Activated CD4-positive, alpha-beta T cell treated with anti-CD3 and anti-CD28 coated beads, Interleukin-2, amount 10 ng/mL, durations not matched to agents 24 days and 14 days (primary cell): ENCODE data around the gene TCP11L1. TPM values are rescaled to one million over a fixed set of nuclear protein-coding genes. Genes with fewer than 3 reads are reported as not detected.
"Not testable (repeated sequence)": the region's sequence is repeated elsewhere in the genome, so short reads cannot be mapped to it uniquely, and the experiment has no call there.

Experiments used
- DNase-seq: peaks from one replicate; pipeline ENCODE4 v3.0.0; 2022
- H3K27ac Mint-ChIP-seq: one replicate; pipeline ENCODE4 v1.8.0; 2022; ENCODE audit warnings: mild to moderate bottlenecking, mixed read lengths
- H3K27me3 Mint-ChIP-seq: one replicate; pipeline ENCODE4 v1.8.0; 2022; ENCODE audit warnings: mixed read lengths
- H3K36me3 Mint-ChIP-seq: one replicate; pipeline ENCODE4 v1.8.0; 2022; ENCODE audit warnings: low read depth, mild to moderate bottlenecking, mixed read lengths
- H3K4me1 Mint-ChIP-seq: one replicate; pipeline ENCODE4 v1.8.0; 2021; ENCODE audit warnings: mixed read lengths
- H3K4me3 Mint-ChIP-seq: one replicate; pipeline ENCODE4 v1.8.0; 2022; ENCODE audit warnings: mild to moderate bottlenecking, moderate library complexity, mixed read lengths
- H3K9me3 Mint-ChIP-seq: one replicate; pipeline ENCODE4 v1.8.0; 2021; ENCODE audit warnings: mixed read lengths
- intact Hi-C: fragments of 100-400 bp; cut with micrococcal nuclease; formaldehyde crosslinking; loops from one replicate; pipeline ENCODE4 v1.15.1; 2023
- total RNA-seq: library from RNA; stranded (reverse); gene quantifications from 2 replicates; pipeline ENCODE4 v1.2.3, GENCODE V29; 2022

Gene TCP11L1
- total RNA-seq, 1 donor from 2014 or later = 12.5 TPM

GRCh38 chr11:33017965-33018364 lies 21.4 kb upstream of the TCP11L1 start:
- intact Hi-C loops = loop anchor here (10.0 kb wide), 1 partner anchor 433 kb away; the partner anchor contains the start of gene EIF3M
- peaks cover 9% of the 10 kb centered on the region for H3K4me1 Mint-ChIP-seq
- no peak overlapping the region for H3K27ac Mint-ChIP-seq
- peaks cover 7% of the 10 kb centered on the region for H3K9me3 Mint-ChIP-seq
- peaks cover 63% of the 10 kb centered on the region for H3K27me3 Mint-ChIP-seq
- no peak overlapping the region for H3K4me3 Mint-ChIP-seq
- H3K36me3 Mint-ChIP-seq = no peaks in the 10 kb centered on the region
- no peak for DNase-seq

DNA sequence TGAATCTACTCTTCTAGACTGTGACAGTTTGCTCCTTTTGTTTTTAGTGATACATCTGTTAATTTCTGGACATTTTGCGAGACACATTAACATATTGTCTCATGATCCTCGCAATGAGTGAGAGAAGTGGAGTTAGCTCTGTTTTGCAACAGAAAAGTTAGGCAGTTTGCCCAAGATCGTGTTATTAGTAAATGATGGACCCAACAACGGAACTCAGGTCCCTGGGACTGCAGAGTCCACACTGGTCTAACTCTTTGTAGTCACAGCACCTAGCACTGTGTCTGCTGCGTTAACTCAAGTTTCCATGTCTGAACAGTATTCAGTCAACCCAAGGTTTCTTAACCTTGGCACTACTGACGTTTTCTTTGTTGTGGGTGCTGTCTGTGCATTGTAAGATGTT lies 20.5 kb upstream of the TCP11L1 start:
- no peak for DNase-seq
- H3K9me3 Mint-ChIP-seq = peaks cover 7% of the 10 kb centered on the region
- H3K27ac Mint-ChIP-seq = no peak overlapping the region
- H3K4me3 Mint-ChIP-seq = no peak overlapping the region
- intact Hi-C loops = loop anchor here (10.0 kb wide), 1 partner anchor 434 kb away; the partner anchor contains the start of gene EIF3M
- peaks cover 55% of the 10 kb centered on the region for H3K27me3 Mint-ChIP-seq
- H3K4me1 Mint-ChIP-seq = peaks cover 9% of the 10 kb centered on the region
- no peaks in the 10 kb centered on the region for H3K36me3 Mint-ChIP-seq

- Mint-ChIP-seq H3K4me1 (peaks cover 2% of the 10 kb centered on the region), H3K36me3 (no peaks in the 10 kb centered on the region), H3K4me3 (no peak overlapping the region), H3K9me3 (peaks cover 7% of the 10 kb centered on the region), H3K27ac (no peak overlapping the region), H3K27me3 (peaks cover 53% of the 10 kb centered on the region)
- no peak for DNase-seq
- intact Hi-C loops = no loop called here
Observed at GRCh38 chr11:33021501-33021900, 17.9 kb upstream of the TCP11L1 start.

GRCh38 chr11:33021937-33022336 lies 17.4 kb upstream of the TCP11L1 start:
- H3K27ac Mint-ChIP-seq = no peak overlapping the region
- no peak overlapping the region for H3K4me3 Mint-ChIP-seq
- no peaks in the 10 kb centered on the region for H3K36me3 Mint-ChIP-seq
- peaks cover 7% of the 10 kb centered on the region for H3K9me3 Mint-ChIP-seq
- intact Hi-C loops = no loop called here
- no peak for DNase-seq
- peaks cover 52% of the 10 kb centered on the region for H3K27me3 Mint-ChIP-seq
- H3K4me1 Mint-ChIP-seq = peaks cover 2% of the 10 kb centered on the region

- H3K36me3 Mint-ChIP-seq = no peaks in the 10 kb centered on the region
- H3K4me1 Mint-ChIP-seq = peaks cover 2% of the 10 kb centered on the region
- peak; percentile 47 for DNase-seq
- H3K27me3 Mint-ChIP-seq = peaks cover 34% of the 10 kb centered on the region
- H3K9me3 Mint-ChIP-seq = peaks cover 2% of the 10 kb centered on the region
- intact Hi-C loops = no loop called here
- H3K4me3 Mint-ChIP-seq = no peak overlapping the region
- H3K27ac Mint-ChIP-seq = no peak overlapping the region
Observed at GRCh38 chr11:33025339-33025722, 14.0 kb upstream of the TCP11L1 start.

DNA sequence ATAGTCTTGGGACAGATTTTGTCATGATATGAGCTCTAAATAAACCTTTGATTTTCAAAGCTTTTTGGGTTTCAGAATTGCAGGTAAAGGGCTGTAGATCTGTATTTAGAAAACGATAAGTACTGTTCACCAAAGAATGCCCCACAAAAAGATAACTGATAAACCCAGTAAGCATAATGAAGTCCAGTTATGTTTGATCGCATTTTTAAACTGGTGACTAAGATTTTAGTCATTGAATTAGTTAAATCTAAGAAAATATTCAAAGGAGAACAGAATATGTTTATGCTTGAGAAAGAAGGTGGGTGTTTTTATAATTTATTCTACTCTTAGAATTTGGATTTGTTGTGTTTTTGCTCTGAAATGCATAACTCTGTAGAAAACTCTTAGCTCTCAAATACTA lies 12.1 kb upstream of the TCP11L1 start:
- no peaks in the 10 kb centered on the region for H3K36me3 Mint-ChIP-seq
- H3K27ac Mint-ChIP-seq = no peak overlapping the region
- H3K9me3 Mint-ChIP-seq = no peaks in the 10 kb centered on the region
- intact Hi-C loops = no loop called here
- H3K4me3 Mint-ChIP-seq = no peak overlapping the region
- H3K27me3 Mint-ChIP-seq = peaks cover 32% of the 10 kb centered on the region
- no peak for DNase-seq
- H3K4me1 Mint-ChIP-seq = no peaks in the 10 kb centered on the region

DNA sequence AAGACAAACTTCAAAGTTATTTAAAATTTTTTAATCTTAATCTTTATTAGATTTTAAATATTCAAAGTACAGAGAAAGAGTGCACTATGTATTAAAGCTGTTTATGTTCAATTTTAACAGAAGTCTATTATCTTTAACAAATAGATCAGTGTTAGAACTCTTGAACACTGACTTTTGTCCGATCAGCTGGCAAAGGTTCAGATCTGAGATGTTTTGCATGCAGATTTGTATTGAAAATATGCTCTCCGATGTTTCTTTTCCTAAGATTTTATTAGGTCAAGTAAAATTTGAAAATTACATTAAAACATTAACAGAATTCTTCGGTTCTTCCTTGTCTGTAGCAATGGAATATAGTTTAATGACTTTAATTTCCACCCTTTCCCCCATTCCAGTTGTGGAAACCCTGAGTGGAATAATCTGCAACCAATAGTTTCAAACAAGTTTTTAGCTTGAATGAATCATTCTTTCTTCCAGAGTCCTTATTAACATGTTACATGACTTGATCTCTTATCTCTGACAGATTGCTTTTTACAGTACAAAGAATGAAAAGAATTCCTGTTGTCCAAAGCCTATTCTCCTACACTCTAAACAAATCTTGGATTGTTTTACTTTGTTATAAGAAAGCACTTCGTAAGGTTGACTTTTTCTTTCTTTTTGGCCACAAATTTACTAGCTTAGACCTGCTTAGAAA lies 11.4 kb upstream of the TCP11L1 start:
- intact Hi-C loops = no loop called here
- Mint-ChIP-seq H3K4me1 (no peaks in the 10 kb centered on the region), H3K27me3 (peaks cover 36% of the 10 kb centered on the region), H3K36me3 (no peaks in the 10 kb centered on the region), H3K4me3 (no peak overlapping the region), H3K27ac (no peak overlapping the region), H3K9me3 (no peaks in the 10 kb centered on the region)
- no peak for DNase-seq

GRCh38 chr11:33028537-33028914 lies 10.8 kb upstream of the TCP11L1 start:
- no peaks in the 10 kb centered on the region for H3K4me1 Mint-ChIP-seq

DNA sequence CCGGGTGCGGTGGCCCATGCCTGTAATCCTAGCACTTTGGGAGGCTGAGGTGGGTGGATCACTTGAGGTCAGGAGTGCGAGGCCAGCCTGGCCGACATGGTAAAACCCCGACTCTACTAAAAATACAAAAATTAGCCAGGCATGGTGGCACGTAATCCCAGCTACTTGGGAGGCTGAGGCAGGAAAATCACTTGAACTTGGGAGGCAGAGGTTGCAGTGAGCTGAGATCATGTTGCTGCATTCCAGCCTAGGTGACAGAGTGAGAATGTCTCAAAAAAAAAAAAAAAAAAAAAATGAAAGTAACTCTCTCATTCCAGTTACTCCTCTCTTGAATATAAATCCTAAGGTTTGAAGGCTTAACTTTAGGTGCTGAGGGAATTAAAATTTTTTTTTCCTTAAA lies 10.2 kb upstream of the TCP11L1 start:
- DNase-seq, H3K27ac Mint-ChIP-seq, H3K4me3 Mint-ChIP-seq, intact Hi-C loops, H3K36me3 Mint-ChIP-seq, H3K4me1 Mint-ChIP-seq, H3K9me3 Mint-ChIP-seq: not testable (repeated sequence)
- H3K27me3 Mint-ChIP-seq = peaks cover 41% of the 10 kb centered on the region

More at GRCh38 chr11:33028537-33028914, 10.8 kb upstream of the TCP11L1 start:
- Mint-ChIP-seq H3K9me3 (no peaks in the 10 kb centered on the region), H3K4me3 (no peak overlapping the region), H3K36me3 (no peaks in the 10 kb centered on the region), H3K27ac (no peak overlapping the region), H3K27me3 (peaks cover 38% of the 10 kb centered on the region)
- DNase-seq = no peak
- intact Hi-C loops = no loop called here

DNA sequence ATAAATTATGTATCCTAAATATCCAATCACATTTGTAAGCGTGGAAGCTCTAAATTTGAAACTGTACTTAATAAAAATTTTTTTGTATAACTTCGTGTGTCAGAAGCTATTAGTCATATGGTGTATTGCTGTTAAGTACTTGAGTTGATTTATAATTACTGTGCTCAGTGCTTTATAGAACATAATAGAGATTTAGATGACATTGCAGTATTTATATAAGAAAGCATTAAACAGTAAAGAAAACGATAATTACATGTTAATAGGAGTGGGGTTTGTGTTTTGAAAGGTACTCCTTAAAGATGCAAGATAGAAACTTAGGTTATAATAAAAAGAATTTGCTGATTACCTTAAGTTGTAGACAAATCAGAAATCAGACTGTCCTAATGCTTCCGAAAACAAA lies 5.9 kb upstream of the TCP11L1 start:
- intact Hi-C loops = no loop called here
- H3K4me1 Mint-ChIP-seq = no peaks in the 10 kb centered on the region
- H3K9me3 Mint-ChIP-seq = no peaks in the 10 kb centered on the region
- DNase-seq = no peak
- H3K27me3 Mint-ChIP-seq = peaks cover 28% of the 10 kb centered on the region
- no peak overlapping the region for H3K27ac Mint-ChIP-seq
- H3K4me3 Mint-ChIP-seq = no peak overlapping the region
- H3K36me3 Mint-ChIP-seq = no peaks in the 10 kb centered on the region

DNA sequence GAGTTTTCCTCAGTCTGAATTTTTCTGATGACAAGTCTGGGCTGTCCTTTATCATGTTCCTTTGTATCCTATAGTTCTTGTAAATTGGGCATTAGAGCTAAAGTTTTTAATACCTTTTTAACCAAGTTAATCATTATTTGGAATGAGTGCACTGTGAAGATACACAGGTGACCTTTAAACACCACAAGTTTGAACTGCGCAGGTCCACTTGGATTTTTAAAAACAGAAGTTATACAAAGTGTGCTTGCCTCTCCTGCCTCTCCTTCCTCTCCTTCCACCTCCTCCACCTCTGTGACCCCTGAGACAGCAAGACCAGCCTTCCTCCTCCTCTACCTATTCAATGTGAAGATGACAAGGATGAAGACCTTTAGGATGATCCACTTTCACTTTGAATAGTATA lies 4.4 kb upstream of the TCP11L1 start:
- no peak overlapping the region for H3K4me3 Mint-ChIP-seq
- intact Hi-C loops = no loop called here
- peaks cover 2% of the 10 kb centered on the region for H3K4me1 Mint-ChIP-seq
- H3K36me3 Mint-ChIP-seq = no peaks in the 10 kb centered on the region
- DNase-seq = no peak
- H3K27ac Mint-ChIP-seq = no peak overlapping the region
- H3K9me3 Mint-ChIP-seq = no peaks in the 10 kb centered on the region
- peaks cover 28% of the 10 kb centered on the region for H3K27me3 Mint-ChIP-seq

GRCh38 chr11:33040033-33040861 lies 875 bp downstream of the TCP11L1 start:
- intact Hi-C loops = loop anchor here (1.0 to 5.0 kb wide), 5 partner anchors 23 to 217 kb away; partner anchors contain the start of genes HIPK3, PRRG4 and QSER1
- DNase-seq = peak; percentile 77
- H3K27me3 Mint-ChIP-seq = peaks cover 6% of the 10 kb centered on the region
- peak overlapping the region; percentile 93 for H3K27ac Mint-ChIP-seq
- H3K4me1 Mint-ChIP-seq = peaks cover 21% of the 10 kb centered on the region
- peaks cover 18% of the 10 kb centered on the region for H3K36me3 Mint-ChIP-seq
- H3K9me3 Mint-ChIP-seq = no peaks in the 10 kb centered on the region
- H3K4me3 Mint-ChIP-seq = peak overlapping the region; percentile 93

DNA sequence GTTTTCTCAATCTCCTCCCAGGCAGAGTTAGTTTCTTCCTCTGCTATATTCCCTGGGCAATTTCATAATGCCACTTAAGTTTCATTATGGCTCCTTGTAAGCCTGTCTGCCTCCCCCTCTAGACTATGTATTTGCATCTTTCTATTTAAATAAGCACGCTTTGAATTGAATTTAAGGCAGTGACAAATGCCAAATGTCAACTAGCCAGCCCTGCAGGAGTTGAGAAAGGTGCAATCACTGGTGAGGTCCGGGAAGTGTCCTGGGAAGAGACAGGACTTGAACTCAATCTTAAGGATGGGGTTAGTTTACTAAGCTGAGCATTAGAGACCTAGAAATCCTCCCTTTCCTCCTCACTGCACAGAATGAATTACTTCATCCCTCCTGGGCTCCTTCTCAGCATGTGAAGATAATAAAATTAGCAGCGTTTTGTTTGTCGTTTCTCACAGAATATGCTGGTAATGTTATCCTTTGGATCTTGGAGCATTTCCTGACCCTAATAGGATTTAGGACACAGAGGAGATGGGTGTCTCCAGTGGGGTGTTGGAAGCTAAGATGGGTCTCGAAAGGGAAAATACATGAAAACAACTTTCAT lies 1.6 kb downstream of the TCP11L1 start:
- H3K4me3 Mint-ChIP-seq = peak overlapping the region; percentile 93
- H3K4me1 Mint-ChIP-seq = peaks cover 21% of the 10 kb centered on the region
- intact Hi-C loops = loop anchor here (1.0 to 5.0 kb wide), 5 partner anchors 22 to 216 kb away; partner anchors contain the start of genes HIPK3, PRRG4 and QSER1
- DNase-seq = no peak
- peaks cover 24% of the 10 kb centered on the region for H3K36me3 Mint-ChIP-seq
- peaks cover 3% of the 10 kb centered on the region for H3K27me3 Mint-ChIP-seq
- H3K27ac Mint-ChIP-seq = peak overlapping the region; percentile 93
- no peaks in the 10 kb centered on the region for H3K9me3 Mint-ChIP-seq
